ENCODE results near the gene HDAC9.

DNA sequence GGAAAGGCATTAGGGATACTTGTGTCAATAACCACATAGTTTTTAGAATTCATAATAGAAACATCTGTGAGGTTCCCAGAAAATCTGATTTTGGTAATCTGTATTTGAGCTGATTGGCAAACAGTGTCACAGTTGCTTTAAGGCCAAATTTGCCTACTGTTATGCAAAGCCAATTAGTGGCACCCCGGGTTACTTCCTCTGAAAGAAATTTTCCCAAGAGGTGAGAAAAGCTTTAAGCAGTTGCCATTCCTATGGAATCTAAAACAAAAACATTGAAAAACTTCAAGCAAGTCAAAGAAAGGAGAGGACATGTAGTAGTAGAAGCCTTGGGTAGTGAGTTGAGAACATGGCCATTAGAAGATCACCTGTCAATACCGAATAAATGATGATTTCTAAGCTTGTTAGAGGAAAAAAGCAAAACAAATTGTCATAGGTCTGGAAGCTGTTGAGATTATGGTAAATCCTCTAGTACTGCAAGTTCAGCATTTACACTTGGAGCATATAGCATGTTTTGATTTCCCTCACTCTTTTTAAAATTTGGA is 445.1 kb downstream of the HDAC9 start:
- TF ChIP-seq, protein P1, sequence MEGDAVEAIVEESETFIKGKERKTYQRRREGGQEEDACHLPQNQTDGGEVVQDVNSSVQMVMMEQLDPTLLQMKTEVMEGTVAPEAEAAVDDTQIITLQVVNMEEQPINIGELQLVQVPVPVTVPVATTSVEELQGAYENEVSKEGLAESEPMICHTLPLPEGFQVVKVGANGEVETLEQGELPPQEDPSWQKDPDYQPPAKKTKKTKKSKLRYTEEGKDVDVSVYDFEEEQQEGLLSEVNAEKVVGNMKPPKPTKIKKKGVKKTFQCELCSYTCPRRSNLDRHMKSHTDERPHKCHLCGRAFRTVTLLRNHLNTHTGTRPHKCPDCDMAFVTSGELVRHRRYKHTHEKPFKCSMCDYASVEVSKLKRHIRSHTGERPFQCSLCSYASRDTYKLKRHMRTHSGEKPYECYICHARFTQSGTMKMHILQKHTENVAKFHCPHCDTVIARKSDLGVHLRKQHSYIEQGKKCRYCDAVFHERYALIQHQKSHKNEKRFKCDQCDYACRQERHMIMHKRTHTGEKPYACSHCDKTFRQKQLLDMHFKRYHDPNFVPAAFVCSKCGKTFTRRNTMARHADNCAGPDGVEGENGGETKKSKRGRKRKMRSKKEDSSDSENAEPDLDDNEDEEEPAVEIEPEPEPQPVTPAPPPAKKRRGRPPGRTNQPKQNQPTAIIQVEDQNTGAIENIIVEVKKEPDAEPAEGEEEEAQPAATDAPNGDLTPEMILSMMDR (IDR thresholded peaks at IDR 0.05) = no peak
- no peak for TF ChIP-seq POLR2AphosphoS5 (IDR thresholded peaks at IDR 0.05)

Data from gastroesophageal sphincter (tissue), 3 donors.